DND-41 (cell line): ENCODE data around the gene PPFIBP1.

Source experiments
- ATAC-seq: fragments of 200-7000 bp; cut with Tn5 transposase; 3 replicates; pipeline ENCODE4 v1.9.1; 2021; ENCODE audit warnings: low read depth; ENCODE audit not compliant: insufficient read depth
- DNase-seq: peaks from one replicate; pipeline ENCODE4 v3.0.0-alpha.2; 2020
- H2AFZ ChIP-seq: 2 replicates; pipeline ENCODE4 v1.6.0; 2012; ENCODE audit warnings: low read depth, low read length
- H3K27ac ChIP-seq: 2 replicates; pipeline ENCODE4 v1.5.1; 2012; ENCODE audit warnings: low read length, inconsistent platforms
- H3K27me3 ChIP-seq: fragments of 200-600 bp; sonication (generic); 2 replicates; pipeline ENCODE4 v1.6.0; 2012; ENCODE audit warnings: low read length, mild to moderate bottlenecking, inconsistent platforms; ENCODE audit not compliant: insufficient read depth, poor library complexity
- H3K36me3 ChIP-seq: 2 replicates; pipeline ENCODE4 v1.5.1; 2012; ENCODE audit warnings: low read length, inconsistent platforms; ENCODE audit not compliant: insufficient read depth
- H3K4me1 ChIP-seq: 2 replicates; pipeline ENCODE4 v1.5.1; 2012; ENCODE audit warnings: mild to moderate bottlenecking, low read length; ENCODE audit not compliant: insufficient read depth
- H3K4me2 ChIP-seq: 2 replicates; pipeline ENCODE4 v1.6.0; 2012; ENCODE audit warnings: mild to moderate bottlenecking, moderate library complexity, low read length, inconsistent platforms; ENCODE audit not compliant: insufficient read depth
- H3K4me3 ChIP-seq, 2 experiments: fragments of 200-600 bp in 1 of 2; shearing (Covaris generic) in 1 of 2; 2 replicates each; pipeline ENCODE4 v1.5.1; 2012 to 2016; ENCODE audit warnings: inconsistent platforms in 2 of 2, low read length in 2 of 2, mild to moderate bottlenecking in 2 of 2, low read depth in 1 of 2, moderate library complexity in 1 of 2
- H3K79me2 ChIP-seq: 2 replicates; pipeline ENCODE4 v1.6.0; 2012; ENCODE audit warnings: low read length, inconsistent platforms; ENCODE audit not compliant: insufficient read depth
- H3K9ac ChIP-seq: 2 replicates; pipeline ENCODE4 v1.6.0; 2012; ENCODE audit warnings: low read depth, mild to moderate bottlenecking, inconsistent platforms, low read length, moderate library complexity
- H3K9me3 ChIP-seq: 2 replicates; pipeline ENCODE4 v1.5.1; 2012; ENCODE audit warnings: low read length, moderate library complexity, mild to moderate bottlenecking, inconsistent platforms; ENCODE audit not compliant: insufficient read depth, severe bottlenecking
- H4K20me1 ChIP-seq: 2 replicates; pipeline ENCODE4 v1.6.0; 2012; ENCODE audit warnings: low read length; ENCODE audit not compliant: insufficient read depth
- CTCF ChIP-seq: IDR thresholded peaks from 2 replicates; pipeline ENCODE4 v1.5.1; 2012; ENCODE audit warnings: borderline replicate concordance, low read length, moderate library complexity, mild to moderate bottlenecking; ENCODE audit not compliant: poor library complexity, severe bottlenecking; ENCODE audit errors: extremely low read depth
- EZH2 ChIP-seq: IDR thresholded peaks from 3 replicates; pipeline ENCODE4 v1.6.1; 2012; ENCODE audit warnings: borderline replicate concordance, low read depth, mild to moderate bottlenecking, moderate library complexity, low read length, inconsistent platforms; ENCODE audit not compliant: severe bottlenecking

The PPFIBP1 gene

GRCh38 chr12:27550653-27550975, 26.6 kb downstream of the PPFIBP1 start:
- ATAC-seq = no peak
- H3K9ac ChIP-seq = no peak overlapping the region
- H3K27ac ChIP-seq = no peak overlapping the region

GRCh38 chr12:27551172-27551840, 27.3 kb downstream of the PPFIBP1 start:
- Histone ChIP-seq H3K27ac (no peak overlapping the region), H3K4me1 (peaks cover 6% of the 10 kb centered on the region)
- ATAC-seq = no peak

More at GRCh38 chr12:27550653-27550975, 26.6 kb downstream of the PPFIBP1 start:
- Histone ChIP-seq H4K20me1 (no peaks in the 10 kb centered on the region), H3K4me3 (no peak overlapping the region), H3K4me2 (no peak overlapping the region), H3K79me2 (no peaks in the 10 kb centered on the region), H3K27me3 (no peaks in the 10 kb centered on the region), H3K4me1 (peaks cover 1% of the 10 kb centered on the region; the same call in 1 of the 2 replicates), H2AFZ (no peak overlapping the region), H3K9me3 (no peaks in the 10 kb centered on the region), H3K36me3 (no peaks in the 10 kb centered on the region)
- no peak for DNase-seq
- no peak for TF ChIP-seq EZH2
- no peak for TF ChIP-seq CTCF

GRCh38 chr12:27552235-27552634, 28.2 kb downstream of the PPFIBP1 start:
- H3K9ac ChIP-seq = no peak overlapping the region
- no peak overlapping the region for H2AFZ ChIP-seq
- no peaks in the 10 kb centered on the region for H3K27me3 ChIP-seq
- no peaks in the 10 kb centered on the region for H3K9me3 ChIP-seq
- H3K4me2 ChIP-seq = no peak overlapping the region
- no peak for DNase-seq
- no peaks in the 10 kb centered on the region for H4K20me1 ChIP-seq
- no peaks in the 10 kb centered on the region for H3K79me2 ChIP-seq
- peaks cover 6% of the 10 kb centered on the region for H3K4me1 ChIP-seq
- H3K4me3 ChIP-seq = no peak overlapping the region
- no peak overlapping the region for H3K27ac ChIP-seq
- ATAC-seq = no peak
- no peaks in the 10 kb centered on the region for H3K36me3 ChIP-seq
- TF ChIP-seq CTCF (no peak), EZH2 (no peak)

More at GRCh38 chr12:27551172-27551840, 27.3 kb downstream of the PPFIBP1 start:
- Histone ChIP-seq H3K79me2 (no peaks in the 10 kb centered on the region), H3K4me2 (no peak overlapping the region), H3K9ac (no peak overlapping the region), H3K36me3 (no peaks in the 10 kb centered on the region), H4K20me1 (no peaks in the 10 kb centered on the region), H3K27me3 (no peaks in the 10 kb centered on the region), H3K4me3 (no peak overlapping the region), H3K9me3 (no peaks in the 10 kb centered on the region), H2AFZ (no peak overlapping the region)
- no peak for TF ChIP-seq EZH2
- no peak for TF ChIP-seq CTCF
- no peak for DNase-seq
